GM23248 (cell line): Measurements from ENCODE around the gene CLCN4. TPM values are rescaled to one million over a fixed set of nuclear protein-coding genes. Genes with fewer than 3 reads are reported as not detected.

Experiments
- DNase-seq: peaks from one replicate; pipeline ENCODE4 v3.0.0-alpha.2; 2015
- H2AFZ ChIP-seq: fragments of 200-600 bp; sonication (generic); 2 replicates; pipeline ENCODE4 v1.6.1; 2016; ENCODE audit warnings: antibody characterized with exemption
- H3F3A ChIP-seq: fragments of 200-600 bp; sonication (generic); 2 replicates; pipeline ENCODE4 v1.6.1; 2016; ENCODE audit warnings: mild to moderate bottlenecking, antibody characterized with exemption, mixed run types; ENCODE audit not compliant: insufficient read depth
- H3K27ac ChIP-seq: fragments of 200-600 bp; sonication (generic); 2 replicates; pipeline ENCODE4 v1.5.1; 2016; ENCODE audit warnings: mild to moderate bottlenecking
- H3K27me3 ChIP-seq: fragments of 200-600 bp; sonication (generic); replicated peaks from 2 replicates; pipeline ENCODE4 v1.6.1; 2016; ENCODE audit warnings: mild to moderate bottlenecking; ENCODE audit not compliant: insufficient read depth
- H3K36me3 ChIP-seq: fragments of 200-600 bp; sonication (generic); 2 replicates; pipeline ENCODE4 v1.6.1; 2016; ENCODE audit warnings: low read depth, mild to moderate bottlenecking
- H3K4me1 ChIP-seq: fragments of 200-600 bp; sonication (generic); 2 replicates; pipeline ENCODE4 v1.6.1; 2016; ENCODE audit warnings: mild to moderate bottlenecking; ENCODE audit not compliant: insufficient read depth
- H3K4me2 ChIP-seq: fragments of 200-600 bp; sonication (generic); one replicate; pipeline ENCODE4 v1.6.1; 2016; ENCODE audit warnings: mild to moderate bottlenecking; ENCODE audit not compliant: unreplicated experiment
- H3K4me3 ChIP-seq: fragments of 200-600 bp; sonication (generic); 2 replicates; pipeline ENCODE4 v1.5.1; 2016; ENCODE audit warnings: mild to moderate bottlenecking
- H3K79me2 ChIP-seq: fragments of 200-600 bp; sonication (generic); 2 replicates; pipeline ENCODE4 v1.6.1; 2016; ENCODE audit warnings: mild to moderate bottlenecking; ENCODE audit not compliant: insufficient read depth
- H3K9ac ChIP-seq: fragments of 200-600 bp; sonication (generic); 2 replicates; pipeline ENCODE4 v1.6.1; 2016; ENCODE audit warnings: mild to moderate bottlenecking
- H3K9me2 ChIP-seq: fragments of 200-600 bp; sonication (generic); 2 replicates; pipeline ENCODE4 v1.6.1; 2016; ENCODE audit warnings: mixed run types, mild to moderate bottlenecking, moderate library complexity; ENCODE audit not compliant: insufficient read depth
- H3K9me3 ChIP-seq: fragments of 200-600 bp; sonication (generic); one replicate; pipeline ENCODE4 v1.6.1; 2017; ENCODE audit warnings: low read depth
- H4K20me1 ChIP-seq: fragments of 200-600 bp; sonication (generic); 2 replicates; pipeline ENCODE4 v1.6.0; 2016; ENCODE audit not compliant: insufficient read depth
- EZH2 ChIP-seq: fragments of 200-600 bp; sonication (generic); IDR thresholded peaks from 2 replicates; pipeline ENCODE4 v1.6.1; 2018; ENCODE audit warnings: antibody characterized with exemption, mild to moderate bottlenecking; ENCODE audit not compliant: insufficient read depth, poor library complexity, severe bottlenecking
- EZH2phosphoT487 ChIP-seq: fragments of 200-600 bp; sonication (generic); IDR thresholded peaks from 2 replicates; pipeline ENCODE4 v1.6.1; 2018; ENCODE audit warnings: antibody characterized with exemption, moderate library complexity, mild to moderate bottlenecking, low read depth; ENCODE audit not compliant: insufficient read depth
- WGBS, 2 experiments: methylation state at CpG; one replicate each; pipeline ENCODE4 v1.1.6; 2015 to 2017; ENCODE audit warnings: low lambda C conversion rate in 2 of 2, low coverage in 1 of 2; ENCODE audit errors: missing lambda C conversion rate in 2 of 2; 5-methylcytosine and 5-hydroxymethylcytosine counted together
- in situ Hi-C: fragments of 300-500 bp; cut with MboI; formaldehyde crosslinking; loops from 2 replicates; pipeline ENCODE4 v1.15.0; 2020
- polyA plus RNA-seq: library from polyadenylated mRNA; unstranded; fragments of >200 nt; fragmentation: Nextera tagmentation; extraction: Ambion mirVana; gene quantifications from 2 replicates; pipeline ENCODE4 v1.2.1, GENCODE V29; 2016
- total RNA-seq: library from RNA; depleted of rRNA; stranded (reverse); fragments of >200 nt; shearing (Covaris generic); gene quantifications from 2 replicates; pipeline ENCODE4 v1.2.3, GENCODE V29; 2014

CLCN4 gene
- total and polyA plus RNA-seq, 2 experiments from 2014 or later: 0.29 to 0.97 TPM

DNA sequence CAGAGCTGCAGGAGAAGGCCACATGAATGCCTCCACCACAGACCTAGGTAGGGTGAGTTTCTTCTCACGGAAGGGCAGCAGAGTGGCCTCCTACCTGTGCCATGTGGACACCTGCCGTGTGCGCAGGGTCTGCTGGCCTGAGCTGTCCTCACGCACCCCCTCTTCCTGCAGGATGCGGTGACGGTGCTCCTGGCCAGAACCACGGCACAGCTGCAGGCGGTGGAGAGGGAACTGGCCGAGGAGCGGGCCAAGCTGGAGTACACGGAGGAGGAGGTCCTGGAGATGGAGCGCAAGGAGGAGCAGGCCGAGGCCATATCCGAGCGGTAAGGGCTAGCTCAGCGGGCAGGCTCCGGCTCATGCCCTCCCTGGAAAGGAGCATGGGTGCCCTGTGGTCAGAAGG lies 28.4 kb upstream of the CLCN4 start:
- no peak overlapping the region for H3K9ac ChIP-seq
- TF ChIP-seq EZH2phosphoT487: no peak
- no peaks in the 10 kb centered on the region for H3K4me1 ChIP-seq
- H2AFZ ChIP-seq: no peak overlapping the region
- H4K20me1 ChIP-seq: no peaks in the 10 kb centered on the region
- H3K9me3 ChIP-seq: no peaks in the 10 kb centered on the region
- no peaks in the 10 kb centered on the region for H3K27me3 ChIP-seq
- no peaks in the 10 kb centered on the region for H3K9me2 ChIP-seq
- no peaks in the 10 kb centered on the region for H3F3A ChIP-seq
- no peak for DNase-seq
- no peak overlapping the region for H3K4me2 ChIP-seq
- in situ Hi-C loops: no loop called here
- no peak overlapping the region for H3K27ac ChIP-seq
- H3K4me3 ChIP-seq: no peak overlapping the region
- H3K79me2 ChIP-seq: no peaks in the 10 kb centered on the region
- H3K36me3 ChIP-seq: no peaks in the 10 kb centered on the region
- WGBS, 2 experiments: 97 to 99% methylated on average over 9 to 17 of the region's 17 CpGs

GRCh38 chrX:10129229-10129628 lies 27.5 kb upstream of the CLCN4 start:
- no peaks in the 10 kb centered on the region for H4K20me1 ChIP-seq
- no peaks in the 10 kb centered on the region for H3K9me3 ChIP-seq
- WGBS, 2 experiments: 97 to 100% methylated on average over 12 of the region's 12 CpGs
- H3K36me3 ChIP-seq: no peaks in the 10 kb centered on the region
- no peak overlapping the region for H3K27ac ChIP-seq
- no peaks in the 10 kb centered on the region for H3K4me1 ChIP-seq
- no peaks in the 10 kb centered on the region for H3K9me2 ChIP-seq
- H3F3A ChIP-seq: no peaks in the 10 kb centered on the region
- no peaks in the 10 kb centered on the region for H3K27me3 ChIP-seq
- in situ Hi-C loops: no loop called here
- no peak overlapping the region for H3K9ac ChIP-seq
- no peak overlapping the region for H3K4me3 ChIP-seq
- no peak overlapping the region for H3K4me2 ChIP-seq
- no peak for DNase-seq
- no peak overlapping the region for H2AFZ ChIP-seq
- no peaks in the 10 kb centered on the region for H3K79me2 ChIP-seq
- TF ChIP-seq EZH2: no peak
- no peak for TF ChIP-seq EZH2phosphoT487

DNA sequence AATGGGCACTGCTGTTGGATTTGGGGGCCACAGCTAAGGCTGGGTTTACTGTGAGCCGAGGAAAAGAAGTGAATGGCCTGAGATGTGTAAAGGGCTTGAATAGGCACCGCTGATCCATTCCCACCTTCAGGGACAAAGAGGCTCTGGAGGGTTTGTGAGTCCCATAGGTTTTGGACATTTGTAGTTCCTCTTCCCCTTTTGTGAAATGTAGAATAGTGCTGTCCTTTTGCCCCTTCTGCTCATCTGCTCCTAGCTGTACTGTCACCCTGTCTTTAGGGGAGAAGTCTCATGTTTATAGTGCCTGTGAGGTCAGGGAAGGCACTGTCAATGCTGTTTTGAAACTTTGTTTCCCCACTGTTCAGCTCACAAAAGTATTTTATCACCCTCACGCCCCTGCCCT lies 26.4 kb upstream of the CLCN4 start:
- whole genome bisulfite sequencing, 2 experiments: 94 to 100% methylated on average over 3 of the region's 3 CpGs

DNA sequence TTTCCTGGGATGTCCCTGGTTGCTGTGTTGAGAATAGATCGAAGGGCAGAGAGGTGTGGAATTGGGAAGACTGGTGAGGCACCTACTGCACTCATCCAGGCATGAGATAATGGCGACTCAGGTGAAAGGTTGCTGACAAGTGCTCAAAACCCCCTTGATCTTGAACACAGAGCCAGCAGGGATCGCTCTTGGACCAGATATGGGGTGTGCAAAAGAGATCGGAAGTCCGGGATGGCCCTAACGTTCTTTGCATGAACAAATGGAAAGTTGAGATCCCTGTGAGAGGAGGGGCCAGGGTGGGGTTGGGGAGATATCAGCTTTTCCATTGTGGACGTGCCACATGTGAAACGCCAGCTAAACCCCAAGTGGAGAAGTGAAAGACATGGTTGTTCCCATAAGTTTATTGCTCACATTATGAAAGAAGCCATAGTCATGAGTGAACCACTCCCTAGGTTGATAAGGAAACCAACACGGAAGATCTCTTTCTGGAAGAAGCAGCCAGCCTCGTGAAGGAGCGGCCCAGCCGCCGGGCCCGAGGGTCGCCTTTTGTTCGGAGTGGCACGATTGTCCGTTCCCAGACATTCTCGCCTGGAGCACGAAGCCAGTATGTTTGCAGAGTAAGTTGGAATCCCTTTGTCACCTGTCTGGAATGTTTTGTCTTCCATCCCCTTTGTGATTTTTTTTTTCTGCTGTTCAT lies 22.6 kb upstream of the CLCN4 start:
- no peaks in the 10 kb centered on the region for H3K9me3 ChIP-seq
- H3K4me1 ChIP-seq: no peaks in the 10 kb centered on the region
- no peak for DNase-seq
- in situ Hi-C loops: no loop called here
- no peaks in the 10 kb centered on the region for H3K79me2 ChIP-seq
- WGBS, 2 experiments: 96% methylated on average over 18 to 20 of the region's 20 CpGs
- no peaks in the 10 kb centered on the region for H3K36me3 ChIP-seq
- no peak overlapping the region for H2AFZ ChIP-seq
- H3K4me2 ChIP-seq: no peak overlapping the region
- H3K27me3 ChIP-seq: no peaks in the 10 kb centered on the region
- no peaks in the 10 kb centered on the region for H3K9me2 ChIP-seq
- no peaks in the 10 kb centered on the region for H4K20me1 ChIP-seq
- H3F3A ChIP-seq: no peaks in the 10 kb centered on the region
- H3K4me3 ChIP-seq: no peak overlapping the region
- TF ChIP-seq EZH2: no peak
- TF ChIP-seq EZH2phosphoT487: no peak
- H3K9ac ChIP-seq: no peak overlapping the region
- H3K27ac ChIP-seq: no peak overlapping the region

More for the DNA sequence above, 26.4 kb upstream of the CLCN4 start:
- TF ChIP-seq EZH2phosphoT487: no peak
- no peak for TF ChIP-seq EZH2
- no peak overlapping the region for H3K4me3 ChIP-seq
- H3K4me1 ChIP-seq: no peaks in the 10 kb centered on the region
- no peaks in the 10 kb centered on the region for H3K9me3 ChIP-seq
- no peak for DNase-seq
- no peak overlapping the region for H3K9ac ChIP-seq
- H3F3A ChIP-seq: no peaks in the 10 kb centered on the region
- H3K36me3 ChIP-seq: no peaks in the 10 kb centered on the region
- H3K4me2 ChIP-seq: no peak overlapping the region
- no peak overlapping the region for H2AFZ ChIP-seq
- no peaks in the 10 kb centered on the region for H4K20me1 ChIP-seq
- no peak overlapping the region for H3K27ac ChIP-seq
- H3K27me3 ChIP-seq: no peaks in the 10 kb centered on the region
- H3K9me2 ChIP-seq: no peaks in the 10 kb centered on the region
- no peaks in the 10 kb centered on the region for H3K79me2 ChIP-seq
- in situ Hi-C loops: no loop called here

- no peak overlapping the region for H3K9ac ChIP-seq
- H3K4me3 ChIP-seq: no peak overlapping the region
- H3K27me3 ChIP-seq: no peaks in the 10 kb centered on the region
- H3K4me2 ChIP-seq: no peak overlapping the region
- H3K36me3 ChIP-seq: no peaks in the 10 kb centered on the region
- no peaks in the 10 kb centered on the region for H3K9me2 ChIP-seq
- H3K79me2 ChIP-seq: no peaks in the 10 kb centered on the region
- H2AFZ ChIP-seq: no peak overlapping the region
- TF ChIP-seq EZH2 (no peak), EZH2phosphoT487 (no peak)
- no peaks in the 10 kb centered on the region for H3F3A ChIP-seq
- no peak overlapping the region for H3K27ac ChIP-seq
- in situ Hi-C loops: no loop called here
- H3K4me1 ChIP-seq: no peaks in the 10 kb centered on the region
- H4K20me1 ChIP-seq: no peaks in the 10 kb centered on the region
- H3K9me3 ChIP-seq: no peaks in the 10 kb centered on the region
- DNase-seq: no peak
- WGBS, 2 experiments: 92 to 100% methylated on average over 4 to 7 of the region's 7 CpGs
Observed at GRCh38 chrX:10134921-10135320, 21.9 kb upstream of the CLCN4 start.
